ENCODE results near the gene ETV5. TPM values are rescaled to one million over a fixed set of nuclear protein-coding genes. Genes with fewer than 3 reads are reported as not detected.

The ETV5 gene
- total and polyA plus RNA-seq, 4 donors, result 3.3 to 14.9 (median 5.5) TPM

- DNase-seq (ENCODE audit: low spot score), result no peak
- H3K9ac ChIP-seq (ENCODE audit: low read depth in 1 of 2, low read length in 2 of 2), result no peak overlapping the region
- WGBS, result 96% methylated on average over 2 of the region's 2 CpGs
- H3K4me3 ChIP-seq (ENCODE audit: low read depth in 1 of 3, low read length in 3 of 3), result no peak overlapping the region
- no peaks in the 10 kb centered on the region for H3K36me3 ChIP-seq (ENCODE audit: control insufficient read depth in 4 of 4, insufficient read depth in 3 of 4, low read depth in 1 of 4, low read length in 3 of 4)
- no peak overlapping the region for H3K27ac ChIP-seq (ENCODE audit: low read depth in 1 of 2, low read length in 2 of 2)
- TF ChIP-seq RXRA (IDR thresholded peaks at IDR 0.05) (no peak), NR2F2 (IDR thresholded peaks at IDR 0.05) (no peak), HNF4G (IDR thresholded peaks at IDR 0.05) (no peak), JUND (IDR thresholded peaks at IDR 0.05) (no peak), ATF3 (IDR thresholded peaks at IDR 0.05) (no peak)
- TF ChIP-seq, protein P1, sequence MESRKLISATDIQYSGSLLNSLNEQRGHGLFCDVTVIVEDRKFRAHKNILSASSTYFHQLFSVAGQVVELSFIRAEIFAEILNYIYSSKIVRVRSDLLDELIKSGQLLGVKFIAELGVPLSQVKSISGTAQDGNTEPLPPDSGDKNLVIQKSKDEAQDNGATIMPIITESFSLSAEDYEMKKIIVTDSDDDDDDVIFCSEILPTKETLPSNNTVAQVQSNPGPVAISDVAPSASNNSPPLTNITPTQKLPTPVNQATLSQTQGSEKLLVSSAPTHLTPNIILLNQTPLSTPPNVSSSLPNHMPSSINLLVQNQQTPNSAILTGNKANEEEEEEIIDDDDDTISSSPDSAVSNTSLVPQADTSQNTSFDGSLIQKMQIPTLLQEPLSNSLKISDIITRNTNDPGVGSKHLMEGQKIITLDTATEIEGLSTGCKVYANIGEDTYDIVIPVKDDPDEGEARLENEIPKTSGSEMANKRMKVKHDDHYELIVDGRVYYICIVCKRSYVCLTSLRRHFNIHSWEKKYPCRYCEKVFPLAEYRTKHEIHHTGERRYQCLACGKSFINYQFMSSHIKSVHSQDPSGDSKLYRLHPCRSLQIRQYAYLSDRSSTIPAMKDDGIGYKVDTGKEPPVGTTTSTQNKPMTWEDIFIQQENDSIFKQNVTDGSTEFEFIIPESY (IDR thresholded peaks at IDR 0.05), result no peak
- no peaks in the 10 kb centered on the region for H3K4me1 ChIP-seq (ENCODE audit: control insufficient read depth in 4 of 4, insufficient read depth in 4 of 4, low read length in 3 of 4)
- no peaks in the 10 kb centered on the region for H3K27me3 ChIP-seq (ENCODE audit: control insufficient read depth in 4 of 4, insufficient read depth in 4 of 4, low read length in 3 of 4)
- H3K9me3 ChIP-seq (ENCODE audit: control insufficient read depth in 4 of 4, low read length in 3 of 4), result no peaks in the 10 kb centered on the region
Measured at GRCh38 chr3:186132487-186132886, 23.6 kb upstream of the ETV5 start.

DNA sequence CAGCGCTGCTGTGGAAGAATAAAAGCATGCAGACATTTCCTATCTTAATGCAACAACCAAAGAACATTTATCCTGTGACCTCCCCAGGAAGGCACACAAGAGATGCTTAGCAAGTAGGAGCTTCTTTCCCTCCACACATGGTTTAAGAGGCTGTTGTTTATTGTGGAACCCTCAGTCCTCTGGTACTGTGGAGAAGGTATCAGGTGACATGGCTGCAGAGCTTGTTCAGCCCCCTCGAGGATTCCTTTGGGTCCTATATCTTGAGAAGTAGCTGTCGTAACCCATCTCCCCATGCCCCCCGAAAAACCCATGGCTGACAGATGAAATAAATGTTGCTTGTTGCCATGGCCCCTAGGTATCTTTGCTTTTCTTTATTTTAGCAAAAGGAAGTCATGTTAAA is 20.3 kb upstream of the ETV5 start:
- no peak overlapping the region for H3K4me3 ChIP-seq (ENCODE audit: low read depth in 1 of 3, low read length in 3 of 3)

More for the DNA sequence above, 20.3 kb upstream of the ETV5 start:
- H3K9me3 ChIP-seq (ENCODE audit: control insufficient read depth in 4 of 4, low read length in 3 of 4), result no peaks in the 10 kb centered on the region
- no peak for DNase-seq (ENCODE audit: low spot score)
- WGBS, result 89% methylated on average over 4 of the region's 4 CpGs
- H3K27ac ChIP-seq (ENCODE audit: low read depth in 1 of 2, low read length in 2 of 2), result no peak overlapping the region
- no peaks in the 10 kb centered on the region for H3K4me1 ChIP-seq (ENCODE audit: control insufficient read depth in 4 of 4, insufficient read depth in 4 of 4, low read length in 3 of 4)
- no peak overlapping the region for H3K9ac ChIP-seq (ENCODE audit: low read depth in 1 of 2, low read length in 2 of 2)
- no peaks in the 10 kb centered on the region for H3K36me3 ChIP-seq (ENCODE audit: control insufficient read depth in 4 of 4, insufficient read depth in 3 of 4, low read depth in 1 of 4, low read length in 3 of 4)
- TF ChIP-seq, protein P2, sequence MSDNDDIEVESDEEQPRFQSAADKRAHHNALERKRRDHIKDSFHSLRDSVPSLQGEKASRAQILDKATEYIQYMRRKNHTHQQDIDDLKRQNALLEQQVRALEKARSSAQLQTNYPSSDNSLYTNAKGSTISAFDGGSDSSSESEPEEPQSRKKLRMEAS (IDR thresholded peaks at IDR 0.05), result no peak
- TF ChIP-seq JUND (IDR thresholded peaks at IDR 0.05) (no peak), YY1 (IDR thresholded peaks at IDR 0.05) (no peak), FOXA2 (IDR thresholded peaks at IDR 0.05) (no peak), HNF4A (conservative IDR thresholded peaks at IDR 0.05) (no peak), RAD21 (IDR thresholded peaks at IDR 0.05) (no peak), SP1 (IDR thresholded peaks at IDR 0.05) (no peak), TAF1 (conservative IDR thresholded peaks at IDR 0.05) (no peak), REST (IDR thresholded peaks at IDR 0.05) (no peak), EGR1 (IDR thresholded peaks at IDR 0.05; ENCODE audit: low read depth in 2 of 2) (no peak), HNF4G (IDR thresholded peaks at IDR 0.05) (no peak), NR2F2 (IDR thresholded peaks at IDR 0.05) (no peak), ATF3 (IDR thresholded peaks at IDR 0.05) (no peak), FOXA1 (IDR thresholded peaks at IDR 0.05) (no peak), GABPA (IDR thresholded peaks at IDR 0.05 in 1 of 2, conservative IDR thresholded peaks at IDR 0.05 in 1 of 2) (no peak)
- TF ChIP-seq, protein P1 (IDR thresholded peaks at IDR 0.05), result no peak
- TF ChIP-seq, protein P3, sequence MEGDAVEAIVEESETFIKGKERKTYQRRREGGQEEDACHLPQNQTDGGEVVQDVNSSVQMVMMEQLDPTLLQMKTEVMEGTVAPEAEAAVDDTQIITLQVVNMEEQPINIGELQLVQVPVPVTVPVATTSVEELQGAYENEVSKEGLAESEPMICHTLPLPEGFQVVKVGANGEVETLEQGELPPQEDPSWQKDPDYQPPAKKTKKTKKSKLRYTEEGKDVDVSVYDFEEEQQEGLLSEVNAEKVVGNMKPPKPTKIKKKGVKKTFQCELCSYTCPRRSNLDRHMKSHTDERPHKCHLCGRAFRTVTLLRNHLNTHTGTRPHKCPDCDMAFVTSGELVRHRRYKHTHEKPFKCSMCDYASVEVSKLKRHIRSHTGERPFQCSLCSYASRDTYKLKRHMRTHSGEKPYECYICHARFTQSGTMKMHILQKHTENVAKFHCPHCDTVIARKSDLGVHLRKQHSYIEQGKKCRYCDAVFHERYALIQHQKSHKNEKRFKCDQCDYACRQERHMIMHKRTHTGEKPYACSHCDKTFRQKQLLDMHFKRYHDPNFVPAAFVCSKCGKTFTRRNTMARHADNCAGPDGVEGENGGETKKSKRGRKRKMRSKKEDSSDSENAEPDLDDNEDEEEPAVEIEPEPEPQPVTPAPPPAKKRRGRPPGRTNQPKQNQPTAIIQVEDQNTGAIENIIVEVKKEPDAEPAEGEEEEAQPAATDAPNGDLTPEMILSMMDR (IDR thresholded peaks at IDR 0.05; ENCODE audit: low read depth, low read length, missing input control), result no peak
- no peaks in the 10 kb centered on the region for H3K27me3 ChIP-seq (ENCODE audit: control insufficient read depth in 4 of 4, insufficient read depth in 4 of 4, low read length in 3 of 4)
